ENCODE data around the gene CCDC117.

The CCDC117 gene

DNA sequence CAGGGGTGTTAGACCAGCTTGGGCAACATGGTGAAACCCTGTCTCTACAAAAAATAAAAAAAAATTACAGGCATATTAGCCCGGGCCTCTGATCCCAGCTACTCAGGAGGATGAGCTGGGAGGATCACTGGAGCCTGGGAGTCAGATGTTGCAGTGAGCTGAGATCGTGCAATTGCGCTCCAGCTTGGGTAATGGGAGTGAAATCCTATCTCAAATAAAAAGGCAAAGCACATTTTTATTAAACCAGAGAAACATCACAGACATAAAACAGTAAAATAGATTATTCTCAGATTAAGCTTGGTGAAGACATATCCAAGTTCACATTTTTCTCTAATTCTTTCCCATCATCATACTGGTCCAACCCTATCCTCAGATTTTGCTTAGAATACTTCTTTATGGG lies 57.9 kb downstream of the CCDC117 start:
- DNase-seq (ENCODE audit: low spot score): no peak

DNA sequence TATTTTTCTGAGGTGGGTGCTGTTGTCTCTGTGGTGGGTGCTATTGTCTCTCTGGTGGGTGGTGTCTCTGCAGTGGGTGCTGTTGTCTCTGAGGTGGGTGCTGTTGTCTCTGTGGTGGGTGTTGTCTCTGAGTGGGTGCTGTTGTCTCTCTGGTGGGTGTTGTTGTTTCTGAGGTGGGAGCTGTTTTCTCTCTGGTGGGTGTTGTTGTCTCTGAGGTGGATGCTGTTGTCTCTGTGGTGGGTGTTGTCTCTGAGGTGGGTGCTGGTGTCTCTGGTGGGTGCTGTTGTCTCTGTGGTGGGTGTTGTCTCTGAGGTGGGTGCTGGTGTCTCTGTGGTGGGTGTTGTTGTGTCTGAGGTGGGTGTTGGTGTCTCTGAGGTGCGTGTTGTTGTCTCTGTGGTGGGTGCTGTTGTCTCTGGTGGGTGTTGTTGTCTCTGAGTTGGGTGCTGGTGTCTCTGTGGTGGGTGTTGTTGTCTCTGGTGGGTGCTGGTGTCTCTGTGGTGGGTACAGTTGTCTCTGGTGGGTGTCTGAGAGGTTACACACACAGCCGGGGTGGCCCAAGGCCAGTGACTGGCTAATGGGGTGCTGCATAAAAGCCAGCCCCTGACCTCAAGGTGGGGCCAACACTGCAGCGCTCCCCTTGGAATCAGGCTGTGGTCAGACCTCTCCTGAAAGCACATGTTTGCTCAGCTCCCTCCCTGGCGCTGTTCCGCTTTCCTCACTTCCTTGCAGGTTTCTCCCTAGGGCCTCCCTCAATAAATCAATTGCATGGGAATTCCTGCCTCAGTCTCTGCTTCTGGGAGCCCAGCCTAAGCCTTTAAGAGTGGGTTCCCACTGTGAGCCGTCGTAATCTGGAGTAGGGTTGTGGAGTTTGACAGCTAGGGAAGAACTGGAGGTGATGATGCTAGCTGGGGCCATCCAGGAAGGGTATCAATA lies 58.9 kb downstream of the CCDC117 start:
- no peak for DNase-seq (ENCODE audit: low spot score)

- no peak for DNase-seq (ENCODE audit: low spot score)
These were observed 60.2 kb downstream of the CCDC117 start for GRCh38 chr22:28832731-28833130.

- no peak for DNase-seq (ENCODE audit: low spot score)
These were observed 60.9 kb downstream of the CCDC117 start for GRCh38 chr22:28833276-28833923.

- no peak for DNase-seq (ENCODE audit: low spot score)
These were observed 63.2 kb downstream of the CCDC117 start for GRCh38 chr22:28835630-28836189.

GRCh38 chr22:28837640-28838039 lies 65.1 kb downstream of the CCDC117 start:
- no peak for DNase-seq (ENCODE audit: low spot score)

All from hepatic stellate cell (primary cell).